HepG2 (cell line): Measurements from ENCODE around the gene S100P. TPM values are rescaled to one million over a fixed set of nuclear protein-coding genes. Genes with fewer than 3 reads are reported as not detected.
A peak's percentile ranks its signal among the peaks of the same experiment; 100 is the strongest.

Experiments used
- AGO1 ChIP-seq: fragments of 200-400 bp; formaldehyde crosslinking; IDR thresholded peaks from 2 replicates; pipeline ENCODE4 v1.6.1; 2017; ENCODE audit warnings: mild to moderate bottlenecking, low read depth, low read length, moderate library complexity; ENCODE audit not compliant: poor library complexity, severe bottlenecking
- ASH2L ChIP-seq: fragments of 300-600, 200-600 bp; sonication (generic); IDR thresholded peaks from 2 replicates; pipeline ENCODE4 v1.7.0; 2017; ENCODE audit warnings: low read depth, mild to moderate bottlenecking, moderate library complexity, mixed read lengths, low read length; ENCODE audit not compliant: insufficient read length
- ATF1 ChIP-seq: IDR thresholded peaks from 2 replicates; pipeline ENCODE4 v1.6.1; 2016; ENCODE audit warnings: mild to moderate bottlenecking, control low read depth
- HNRNPK ChIP-seq: fragments of 200-400 bp; formaldehyde crosslinking; IDR thresholded peaks from 2 replicates; pipeline ENCODE4 v1.6.1; 2018; ENCODE audit warnings: low read length, low read depth, moderate library complexity, mild to moderate bottlenecking; ENCODE audit not compliant: poor library complexity, severe bottlenecking
- HNRNPL ChIP-seq: fragments of 200-400 bp; formaldehyde crosslinking; IDR thresholded peaks from 2 replicates; pipeline ENCODE4 v1.6.1; 2017; ENCODE audit warnings: mild to moderate bottlenecking, low read depth, low read length
- MXD4 ChIP-seq: IDR thresholded peaks from 2 replicates; pipeline ENCODE4 v1.6.1; 2016; ENCODE audit warnings: mild to moderate bottlenecking, missing biosample characterization, missing genetic modification reagents
- PATZ1 ChIP-seq: sonication (generic); formaldehyde crosslinking; IDR thresholded peaks from 2 replicates; pipeline ENCODE4 v1.4.0; 2020; ENCODE audit warnings: missing genetic modification reagents
- PCBP1 ChIP-seq: fragments of 200-400 bp; formaldehyde crosslinking; IDR thresholded peaks from 2 replicates; pipeline ENCODE4 v1.6.1; 2017; ENCODE audit warnings: mild to moderate bottlenecking, low read depth, low read length, borderline replicate concordance
- POLR2AphosphoS2 ChIP-seq: IDR thresholded peaks from 2 replicates; pipeline ENCODE4 v1.6.1; 2011; ENCODE audit warnings: low read depth, low read length, improper control_type of control experiment
- RBFOX2 ChIP-seq: fragments of 200-400 bp; formaldehyde crosslinking; IDR thresholded peaks from 2 replicates; pipeline ENCODE4 v1.6.1; 2017; ENCODE audit warnings: low read depth, mild to moderate bottlenecking, low read length
- ZBTB34 ChIP-seq: sonication (generic); formaldehyde crosslinking; IDR thresholded peaks from 2 replicates; pipeline ENCODE4 v1.8.0; 2022; ENCODE audit warnings: mild to moderate bottlenecking, missing genetic modification reagents
- ZFX ChIP-seq: sonication (generic); formaldehyde crosslinking; IDR thresholded peaks from 2 replicates; pipeline ENCODE4 v1.4.0; 2020; ENCODE audit warnings: mild to moderate bottlenecking, low read depth, missing genetic modification reagents, moderate library complexity
- ZNF160 ChIP-seq: sonication (generic); formaldehyde crosslinking; IDR thresholded peaks from 2 replicates; pipeline ENCODE4 v1.8.0; 2022; ENCODE audit warnings: mild to moderate bottlenecking, inconsistent platforms, missing genetic modification reagents
- ZNF263 ChIP-seq: sonication (generic); formaldehyde crosslinking; IDR thresholded peaks from 2 replicates; pipeline ENCODE4 v1.4.0; 2020; ENCODE audit warnings: missing genetic modification reagents
- ZNF552 ChIP-seq: sonication (generic); formaldehyde crosslinking; IDR thresholded peaks from 2 replicates; pipeline ENCODE4 v1.9.0; 2022; ENCODE audit warnings: missing genetic modification reagents, mild to moderate bottlenecking, borderline replicate concordance
- ZNF674 ChIP-seq: sonication (generic); formaldehyde crosslinking; IDR thresholded peaks from 2 replicates; pipeline ENCODE4 v1.5.0; 2020; ENCODE audit warnings: low read depth, mild to moderate bottlenecking, missing genetic modification reagents
- ZNF75D ChIP-seq: sonication (generic); formaldehyde crosslinking; IDR thresholded peaks from 2 replicates; pipeline ENCODE4 v1.8.1; 2023; ENCODE audit warnings: missing genetic modification reagents, mild to moderate bottlenecking, borderline replicate concordance
- ZNF768 ChIP-seq: sonication (generic); formaldehyde crosslinking; IDR thresholded peaks from 2 replicates; pipeline ENCODE4 v1.4.0; 2020; ENCODE audit warnings: missing genetic modification reagents
- polyA plus RNA-seq, 8 experiments: library from polyadenylated mRNA; depleted of rRNA in 3 of 8; stranded (reverse) in 7 of 8; unstranded in 1 of 8; fragments of >200 nt; fragmentation: Illumina TruSeq in 4 of 8; extraction: Trizol in 4 of 8; gene quantifications; 2 replicates each; pipeline versions ENCODE4 v1.2.1 to v1.2.3, GENCODE V29; 2011 to 2016; ENCODE audit warnings: low read depth in 4 of 8, missing spikeins in 1 of 8, mixed read lengths in 1 of 8; ENCODE audit not compliant: insufficient read depth in 1 of 8
- total RNA-seq, 5 experiments: library from RNA; depleted of rRNA; stranded (reverse); fragments of >200 nt; fragmentation: Illumina TruSeq; extraction: Trizol; gene quantifications; 2 replicates each; pipeline ENCODE4 v1.2.3, GENCODE V29; 2016; ENCODE audit warnings: low read depth in 1 of 5
- TF ChIP-seq, protein P1 (sequence below): sonication (generic); formaldehyde crosslinking; IDR thresholded peaks from 2 replicates; pipeline ENCODE4 v1.5.0; 2020; ENCODE audit warnings: missing genetic modification reagents
- TF ChIP-seq, protein P2 (sequence below): IDR thresholded peaks from 2 replicates; pipeline ENCODE4 v1.6.1; 2012; ENCODE audit warnings: inconsistent platforms
- TF ChIP-seq, protein P3 (sequence below): sonication (generic); formaldehyde crosslinking; IDR thresholded peaks from 2 replicates; pipeline ENCODE4 v1.4.0; 2020; ENCODE audit warnings: missing genetic modification reagents

Gene S100P
- total and polyA plus RNA-seq, 2 of the 13 experiments (the other 11 are each of a cell fraction or from before 2014, with no cell fraction given) = 278 to 1,649 TPM

DNA sequence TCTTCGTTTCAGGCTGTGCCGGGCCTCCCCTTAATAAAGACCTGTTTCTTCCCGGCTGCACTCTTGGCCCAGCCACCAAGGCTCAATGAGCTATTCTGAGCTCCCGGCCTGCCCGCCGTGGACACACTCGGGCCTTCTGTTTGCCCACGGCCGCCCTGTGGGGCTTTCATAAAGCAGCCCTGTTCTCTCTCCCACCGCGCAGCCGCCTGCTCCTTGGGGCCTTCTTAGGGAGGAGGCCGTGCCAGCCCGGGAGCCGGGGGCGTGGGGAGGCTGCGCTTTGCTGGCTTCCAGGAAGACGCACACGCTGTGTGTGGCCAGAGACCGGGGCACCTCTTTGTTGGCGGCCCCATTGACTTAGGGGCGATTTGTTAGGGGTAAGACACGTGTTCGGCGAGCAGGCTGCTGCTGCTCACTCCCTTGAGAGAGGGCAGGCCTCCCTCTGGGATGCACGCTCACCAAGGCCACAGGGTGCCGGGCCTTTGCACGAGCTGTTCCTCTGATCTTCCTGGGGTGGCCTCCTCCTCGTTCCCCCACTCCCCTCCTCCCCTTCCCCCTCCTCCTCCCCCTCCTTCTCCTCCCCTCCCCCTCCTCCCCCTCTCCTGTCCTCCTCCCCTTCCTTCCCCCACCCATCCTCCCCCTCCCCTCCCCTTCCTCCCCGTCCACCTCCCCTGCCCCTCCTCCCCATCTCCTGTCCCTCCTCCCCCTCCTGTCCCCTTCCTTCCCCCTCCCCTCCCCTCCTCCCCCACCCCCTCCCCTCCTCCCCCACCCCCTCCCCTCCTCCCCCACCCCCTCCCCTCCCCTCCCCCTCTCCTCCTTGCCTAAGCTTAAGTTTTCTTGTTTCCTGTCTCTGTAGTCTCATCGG is 33.6 kb downstream of the S100P start (continued):
- TF ChIP-seq AGO1 = peak; percentile 37
- TF ChIP-seq HNRNPL = peak; percentile 82
- 0 out of 2 replicates have a peak, but pooled peaks have one; percentile 21 for TF ChIP-seq ZFX (CRISPR knock-in tag)
- no peak for TF ChIP-seq ZNF75D (CRISPR knock-in tag)
- TF ChIP-seq ZNF552 (CRISPR knock-in tag) = no peak
- peak; percentile 22; the same call in 1 of the 2 replicates for TF ChIP-seq ZNF768
- TF ChIP-seq RBFOX2 = peak; percentile 48; the same call in 1 of the 2 replicates
- peak; percentile 96 for TF ChIP-seq PCBP1
- peak; percentile 96 for TF ChIP-seq HNRNPK
- TF ChIP-seq, protein P1, sequence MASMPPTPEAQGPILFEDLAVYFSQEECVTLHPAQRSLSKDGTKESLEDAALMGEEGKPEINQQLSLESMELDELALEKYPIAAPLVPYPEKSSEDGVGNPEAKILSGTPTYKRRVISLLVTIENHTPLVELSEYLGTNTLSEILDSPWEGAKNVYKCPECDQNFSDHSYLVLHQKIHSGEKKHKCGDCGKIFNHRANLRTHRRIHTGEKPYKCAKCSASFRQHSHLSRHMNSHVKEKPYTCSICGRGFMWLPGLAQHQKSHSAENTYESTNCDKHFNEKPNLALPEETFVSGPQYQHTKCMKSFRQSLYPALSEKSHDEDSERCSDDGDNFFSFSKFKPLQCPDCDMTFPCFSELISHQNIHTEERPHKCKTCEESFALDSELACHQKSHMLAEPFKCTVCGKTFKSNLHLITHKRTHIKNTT (CRISPR knock-in tag) = no peak
- no peak for TF ChIP-seq ASH2L
- no peak for TF ChIP-seq ATF1 (CRISPR knock-in tag)
- TF ChIP-seq ZNF674 (CRISPR knock-in tag) = no peak
- 0 out of 2 replicates have a peak, but pooled peaks have one; percentile 14 for TF ChIP-seq PATZ1
- no peak for TF ChIP-seq MXD4 (CRISPR knock-in tag)
- peak; percentile 59 for TF ChIP-seq ZNF263 (CRISPR knock-in tag)
- no peak for TF ChIP-seq POLR2AphosphoS2
- TF ChIP-seq, protein P2, sequence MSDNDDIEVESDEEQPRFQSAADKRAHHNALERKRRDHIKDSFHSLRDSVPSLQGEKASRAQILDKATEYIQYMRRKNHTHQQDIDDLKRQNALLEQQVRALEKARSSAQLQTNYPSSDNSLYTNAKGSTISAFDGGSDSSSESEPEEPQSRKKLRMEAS = peak; percentile 45
- TF ChIP-seq ZNF160 (CRISPR knock-in tag) = no peak
- TF ChIP-seq ZBTB34 (CRISPR knock-in tag) = no peak
- TF ChIP-seq, protein P3, sequence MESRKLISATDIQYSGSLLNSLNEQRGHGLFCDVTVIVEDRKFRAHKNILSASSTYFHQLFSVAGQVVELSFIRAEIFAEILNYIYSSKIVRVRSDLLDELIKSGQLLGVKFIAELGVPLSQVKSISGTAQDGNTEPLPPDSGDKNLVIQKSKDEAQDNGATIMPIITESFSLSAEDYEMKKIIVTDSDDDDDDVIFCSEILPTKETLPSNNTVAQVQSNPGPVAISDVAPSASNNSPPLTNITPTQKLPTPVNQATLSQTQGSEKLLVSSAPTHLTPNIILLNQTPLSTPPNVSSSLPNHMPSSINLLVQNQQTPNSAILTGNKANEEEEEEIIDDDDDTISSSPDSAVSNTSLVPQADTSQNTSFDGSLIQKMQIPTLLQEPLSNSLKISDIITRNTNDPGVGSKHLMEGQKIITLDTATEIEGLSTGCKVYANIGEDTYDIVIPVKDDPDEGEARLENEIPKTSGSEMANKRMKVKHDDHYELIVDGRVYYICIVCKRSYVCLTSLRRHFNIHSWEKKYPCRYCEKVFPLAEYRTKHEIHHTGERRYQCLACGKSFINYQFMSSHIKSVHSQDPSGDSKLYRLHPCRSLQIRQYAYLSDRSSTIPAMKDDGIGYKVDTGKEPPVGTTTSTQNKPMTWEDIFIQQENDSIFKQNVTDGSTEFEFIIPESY (CRISPR knock-in tag) = peak; percentile 55
